Upper lobe of left lung (tissue), 4 donors: Measurements from ENCODE around the gene SND1.

Source experiments
- EP300 ChIP-seq, 4 donors: sonication (generic); formaldehyde crosslinking; IDR thresholded peaks; one replicate each; pipeline ENCODE4 v1.5.1; 2017; ENCODE audit warnings: antibody characterized with exemption in 4 of 4, control low read depth in 2 of 4
- POLR2A ChIP-seq, 4 donors: fragments of 450-650 bp; IDR thresholded peaks; one replicate each; pipeline ENCODE4 v1.5.1; 2016 to 2017; ENCODE audit warnings: antibody characterized with exemption in 4 of 4, mild to moderate bottlenecking in 2 of 4
- TF ChIP-seq, protein P1 (sequence below), 6 experiments: fragments of 450-650 bp in 4 of 6; fragments of 200-600 bp in 2 of 6; sonication (generic) in 2 of 6; IDR thresholded peaks; one replicate each; pipeline ENCODE4 v1.5.1; 2016 to 2019; ENCODE audit warnings: antibody characterized with exemption in 6 of 6

DNA sequence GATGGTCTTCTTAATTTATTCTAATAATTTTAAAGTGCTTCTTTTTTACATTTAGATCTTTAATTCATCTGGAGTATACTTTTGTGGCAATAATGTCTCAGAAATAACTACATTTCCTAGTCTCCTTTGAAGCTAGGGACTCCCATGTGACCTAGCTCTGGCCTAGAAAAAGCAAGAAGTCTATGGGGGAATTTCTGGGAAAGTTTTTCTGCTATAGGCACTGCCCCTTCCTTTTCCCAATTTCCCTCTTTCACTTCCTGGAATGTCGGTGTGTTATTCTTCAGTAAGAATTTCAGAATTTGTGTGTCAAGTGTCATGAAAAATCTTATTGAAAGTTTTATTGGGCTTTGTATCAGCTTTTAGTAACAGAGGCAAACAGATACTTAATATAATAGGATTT is 473.8 kb downstream of the SND1 start:
- TF ChIP-seq EP300 (IDR thresholded peaks at IDR 0.05) (no peak), POLR2A (IDR thresholded peaks at IDR 0.05) (no peak)
- TF ChIP-seq, protein P1, sequence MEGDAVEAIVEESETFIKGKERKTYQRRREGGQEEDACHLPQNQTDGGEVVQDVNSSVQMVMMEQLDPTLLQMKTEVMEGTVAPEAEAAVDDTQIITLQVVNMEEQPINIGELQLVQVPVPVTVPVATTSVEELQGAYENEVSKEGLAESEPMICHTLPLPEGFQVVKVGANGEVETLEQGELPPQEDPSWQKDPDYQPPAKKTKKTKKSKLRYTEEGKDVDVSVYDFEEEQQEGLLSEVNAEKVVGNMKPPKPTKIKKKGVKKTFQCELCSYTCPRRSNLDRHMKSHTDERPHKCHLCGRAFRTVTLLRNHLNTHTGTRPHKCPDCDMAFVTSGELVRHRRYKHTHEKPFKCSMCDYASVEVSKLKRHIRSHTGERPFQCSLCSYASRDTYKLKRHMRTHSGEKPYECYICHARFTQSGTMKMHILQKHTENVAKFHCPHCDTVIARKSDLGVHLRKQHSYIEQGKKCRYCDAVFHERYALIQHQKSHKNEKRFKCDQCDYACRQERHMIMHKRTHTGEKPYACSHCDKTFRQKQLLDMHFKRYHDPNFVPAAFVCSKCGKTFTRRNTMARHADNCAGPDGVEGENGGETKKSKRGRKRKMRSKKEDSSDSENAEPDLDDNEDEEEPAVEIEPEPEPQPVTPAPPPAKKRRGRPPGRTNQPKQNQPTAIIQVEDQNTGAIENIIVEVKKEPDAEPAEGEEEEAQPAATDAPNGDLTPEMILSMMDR (IDR thresholded peaks at IDR 0.05), result no peak
